GM12875 (cell line): Measurements from ENCODE around the gene COPS8.

ENCODE experiments used
- H3K4me3 ChIP-seq: one replicate; pipeline ENCODE4 v1.5.1; 2011; ENCODE audit warnings: low read depth, low read length, control low read depth
- TF ChIP-seq, protein P1 (sequence below): IDR thresholded peaks from 2 replicates; pipeline ENCODE4 v1.5.1; 2011; ENCODE audit warnings: low read depth, mild to moderate bottlenecking, control low read depth, inconsistent platforms, low read length, moderate library complexity, borderline replicate concordance; ENCODE audit not compliant: insufficient read depth

COPS8 gene

DNA sequence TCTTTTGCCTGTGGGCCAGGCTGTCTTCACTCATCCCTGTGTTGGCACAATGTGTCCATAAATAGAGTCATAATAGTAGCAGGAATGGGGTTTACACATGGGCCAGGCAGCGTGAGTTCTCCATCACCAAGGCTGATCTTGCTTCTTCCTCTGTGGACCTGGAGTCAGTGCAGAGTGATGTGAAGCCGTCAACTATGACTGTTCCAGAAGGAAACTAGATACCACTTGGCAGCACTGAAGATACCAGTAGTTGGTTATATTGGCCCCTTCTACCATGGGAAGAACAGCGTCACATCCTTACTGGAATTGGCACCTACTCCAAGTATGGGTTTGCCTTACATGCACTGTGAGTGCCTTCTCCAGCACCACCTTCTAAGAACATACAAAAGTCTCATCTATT, 30.2 kb downstream of the COPS8 start:
- TF ChIP-seq, protein P1, sequence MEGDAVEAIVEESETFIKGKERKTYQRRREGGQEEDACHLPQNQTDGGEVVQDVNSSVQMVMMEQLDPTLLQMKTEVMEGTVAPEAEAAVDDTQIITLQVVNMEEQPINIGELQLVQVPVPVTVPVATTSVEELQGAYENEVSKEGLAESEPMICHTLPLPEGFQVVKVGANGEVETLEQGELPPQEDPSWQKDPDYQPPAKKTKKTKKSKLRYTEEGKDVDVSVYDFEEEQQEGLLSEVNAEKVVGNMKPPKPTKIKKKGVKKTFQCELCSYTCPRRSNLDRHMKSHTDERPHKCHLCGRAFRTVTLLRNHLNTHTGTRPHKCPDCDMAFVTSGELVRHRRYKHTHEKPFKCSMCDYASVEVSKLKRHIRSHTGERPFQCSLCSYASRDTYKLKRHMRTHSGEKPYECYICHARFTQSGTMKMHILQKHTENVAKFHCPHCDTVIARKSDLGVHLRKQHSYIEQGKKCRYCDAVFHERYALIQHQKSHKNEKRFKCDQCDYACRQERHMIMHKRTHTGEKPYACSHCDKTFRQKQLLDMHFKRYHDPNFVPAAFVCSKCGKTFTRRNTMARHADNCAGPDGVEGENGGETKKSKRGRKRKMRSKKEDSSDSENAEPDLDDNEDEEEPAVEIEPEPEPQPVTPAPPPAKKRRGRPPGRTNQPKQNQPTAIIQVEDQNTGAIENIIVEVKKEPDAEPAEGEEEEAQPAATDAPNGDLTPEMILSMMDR = no peak
- H3K4me3 ChIP-seq = no peak overlapping the region

DNA sequence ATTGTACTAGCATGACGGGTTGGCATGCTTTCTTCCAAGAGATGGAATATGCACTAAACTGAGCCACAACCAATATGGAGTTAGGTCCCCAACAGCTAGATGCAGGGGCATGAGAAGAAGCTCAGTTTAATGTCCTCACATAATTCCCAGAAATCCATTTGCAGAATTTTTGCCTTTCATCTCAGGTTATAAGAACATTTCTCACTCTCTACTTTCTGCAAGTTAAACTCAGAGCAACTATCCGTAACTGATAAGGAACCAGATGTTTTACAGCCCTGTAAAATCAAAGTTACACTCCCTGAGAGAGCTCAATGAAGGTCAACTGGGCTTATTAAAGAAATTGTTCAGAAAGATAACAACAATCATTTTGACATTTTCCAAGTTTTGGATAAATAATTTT, 30.7 kb downstream of the COPS8 start:
- TF ChIP-seq, protein P1 = no peak
- H3K4me3 ChIP-seq = no peak overlapping the region

DNA sequence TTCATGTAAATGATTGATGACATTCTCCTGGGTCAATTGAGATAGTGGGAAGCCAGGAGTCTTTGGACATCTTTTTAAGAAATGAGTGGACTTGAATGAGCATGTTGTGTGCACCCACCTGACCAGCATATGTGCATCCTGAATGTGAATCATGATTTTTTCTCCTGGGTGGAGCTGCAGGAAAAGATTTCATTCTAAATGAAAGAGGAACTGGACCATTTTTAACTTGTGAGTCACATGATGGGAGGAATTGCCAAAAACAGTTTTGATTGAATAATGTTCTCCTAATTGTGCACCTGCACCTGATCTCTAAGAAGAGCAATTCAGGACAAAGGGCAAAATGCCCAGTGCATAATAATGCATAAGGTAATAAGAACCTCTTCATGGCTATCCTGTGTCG, 32.3 kb downstream of the COPS8 start:
- no peak overlapping the region for H3K4me3 ChIP-seq
- TF ChIP-seq, protein P1 = no peak

DNA sequence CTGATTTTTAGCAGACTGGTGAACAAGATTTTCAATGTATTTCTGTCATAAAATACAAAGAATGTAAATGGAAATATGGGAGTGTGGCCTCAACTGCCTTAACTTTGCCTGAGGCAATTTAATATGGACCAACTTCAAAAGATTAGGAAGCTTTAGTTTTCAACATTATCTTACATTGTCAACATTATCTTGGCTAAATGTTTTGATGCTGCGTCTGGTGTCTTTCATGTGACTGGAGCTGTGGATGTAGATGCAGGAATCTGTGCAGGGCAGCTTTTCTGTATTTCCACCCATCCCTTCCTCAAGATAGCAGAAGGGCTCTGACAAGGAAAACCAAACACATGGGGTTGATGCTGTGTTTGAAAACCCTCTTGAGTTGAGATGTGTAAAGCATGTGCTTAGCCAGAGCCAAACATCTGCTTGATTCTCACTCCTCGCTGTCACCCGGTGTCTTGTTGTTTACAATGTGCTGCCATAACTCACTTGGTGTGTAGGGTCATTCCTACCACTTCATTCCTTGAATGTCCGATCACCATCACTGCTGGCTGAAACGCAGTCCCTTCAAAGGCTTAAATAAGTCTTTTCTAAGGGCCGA, 33.0 kb downstream of the COPS8 start:
- TF ChIP-seq, protein P1 = no peak
- no peak overlapping the region for H3K4me3 ChIP-seq

DNA sequence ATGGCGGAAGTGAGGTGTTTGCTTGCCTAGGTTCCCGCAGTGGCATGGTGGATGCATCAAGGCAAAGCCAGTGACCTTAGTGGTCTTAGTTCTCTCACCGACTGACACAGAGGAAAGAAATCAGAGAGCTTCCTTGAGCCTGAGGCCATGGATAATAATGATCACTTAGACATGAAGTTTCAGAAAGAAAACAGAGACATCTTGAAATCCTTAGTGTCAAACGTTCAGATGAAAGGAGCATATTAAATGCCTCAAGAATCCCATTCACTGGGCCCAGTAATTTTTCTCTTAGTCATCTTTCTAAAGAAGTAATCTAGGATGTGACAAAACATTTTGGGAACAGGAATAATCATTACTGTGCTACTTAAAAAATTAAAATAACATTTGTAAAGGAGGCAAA, 35.2 kb downstream of the COPS8 start:
- no peak overlapping the region for H3K4me3 ChIP-seq
- TF ChIP-seq, protein P1 = no peak

DNA sequence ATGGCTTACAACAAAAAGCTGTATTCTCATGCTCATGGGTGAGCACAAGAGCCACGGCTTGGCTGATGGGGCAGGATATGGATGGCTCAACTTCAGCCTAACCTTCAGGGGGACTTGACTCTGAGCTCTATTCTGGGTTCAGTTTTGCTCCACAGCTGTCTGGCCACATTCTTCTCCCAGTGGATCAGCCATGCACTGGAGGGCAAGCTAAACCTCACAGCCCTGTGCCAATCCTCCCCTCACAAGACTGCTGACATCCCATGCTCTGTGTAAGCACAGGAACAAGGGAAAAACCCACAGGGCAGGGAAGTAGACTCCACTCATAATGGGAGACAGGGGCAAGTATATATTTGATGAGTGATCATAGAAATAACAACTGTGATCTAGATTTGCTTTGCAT, 35.6 kb downstream of the COPS8 start:
- no peak overlapping the region for H3K4me3 ChIP-seq
- TF ChIP-seq, protein P1 = no peak

DNA sequence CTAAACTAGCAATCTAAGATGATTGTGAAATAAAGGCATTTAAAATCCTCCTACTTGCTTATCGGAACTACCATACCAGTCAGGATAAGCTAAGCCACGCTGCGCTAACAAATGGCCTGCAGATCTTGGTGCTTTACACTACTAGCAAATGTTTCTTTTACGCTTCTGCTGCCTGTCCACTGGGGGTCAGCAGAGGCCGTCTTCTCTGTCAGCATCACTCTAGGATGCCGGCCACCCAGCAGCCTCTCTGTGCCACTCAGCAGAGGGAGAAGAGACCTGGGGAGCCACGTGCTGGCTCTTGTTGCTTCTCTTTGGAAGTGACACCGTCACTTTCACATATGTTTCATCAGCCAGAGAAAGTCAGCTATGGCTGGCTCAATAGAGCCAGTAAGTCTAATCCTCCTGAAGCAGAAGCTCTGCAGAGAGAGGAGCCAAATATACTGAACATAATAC, 36.6 kb downstream of the COPS8 start:
- no peak overlapping the region for H3K4me3 ChIP-seq
- TF ChIP-seq, protein P1 = peak; percentile 83
